ENCODE results near the gene RAB3IL1.

GRCh38 chr11:61940466-61940865, 23.1 kb upstream of the RAB3IL1 start:
- TF ChIP-seq GATA2 (IDR thresholded peaks at IDR 0.05; ENCODE audit: low read depth, low read length) (no peak), GATA3 (IDR thresholded peaks at IDR 0.05; ENCODE audit: low read depth, low read length) (no peak)
